GM04504 (cell line): ENCODE data around the gene SLC22A15.

Source experiments
- DNase-seq: peaks from one replicate; pipeline ENCODE4 v3.0.0-alpha.2; 2012; ENCODE audit warnings: low read depth

Gene SLC22A15

GRCh38 chr1:116104667-116105066 lies 128.4 kb downstream of the SLC22A15 start:
- no peak for DNase-seq

GRCh38 chr1:116105996-116106395 lies 129.7 kb downstream of the SLC22A15 start:
- no peak for DNase-seq

DNA sequence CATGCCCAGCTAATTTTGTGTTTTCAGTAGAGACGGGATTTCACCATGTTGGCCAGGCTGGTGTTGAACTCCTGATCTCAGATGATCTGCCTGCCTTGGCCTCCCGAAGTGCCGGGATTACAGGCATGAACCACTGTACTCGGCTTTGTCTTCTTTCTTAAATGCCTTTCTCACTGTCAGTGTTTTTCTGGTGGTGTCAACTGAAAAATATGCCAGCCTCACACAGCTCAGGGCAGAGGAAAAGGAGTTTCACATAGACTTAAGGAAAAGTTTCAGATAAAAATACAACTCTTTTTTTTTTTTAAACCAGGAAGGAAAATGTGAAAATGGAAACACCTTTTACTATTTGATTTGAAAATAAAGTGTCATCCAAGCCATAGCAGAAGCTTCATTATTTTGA lies 130.3 kb downstream of the SLC22A15 start:
- DNase-seq: no peak

- DNase-seq: no peak
These were observed 131.1 kb downstream of the SLC22A15 start for GRCh38 chr1:116107371-116107770.

DNA sequence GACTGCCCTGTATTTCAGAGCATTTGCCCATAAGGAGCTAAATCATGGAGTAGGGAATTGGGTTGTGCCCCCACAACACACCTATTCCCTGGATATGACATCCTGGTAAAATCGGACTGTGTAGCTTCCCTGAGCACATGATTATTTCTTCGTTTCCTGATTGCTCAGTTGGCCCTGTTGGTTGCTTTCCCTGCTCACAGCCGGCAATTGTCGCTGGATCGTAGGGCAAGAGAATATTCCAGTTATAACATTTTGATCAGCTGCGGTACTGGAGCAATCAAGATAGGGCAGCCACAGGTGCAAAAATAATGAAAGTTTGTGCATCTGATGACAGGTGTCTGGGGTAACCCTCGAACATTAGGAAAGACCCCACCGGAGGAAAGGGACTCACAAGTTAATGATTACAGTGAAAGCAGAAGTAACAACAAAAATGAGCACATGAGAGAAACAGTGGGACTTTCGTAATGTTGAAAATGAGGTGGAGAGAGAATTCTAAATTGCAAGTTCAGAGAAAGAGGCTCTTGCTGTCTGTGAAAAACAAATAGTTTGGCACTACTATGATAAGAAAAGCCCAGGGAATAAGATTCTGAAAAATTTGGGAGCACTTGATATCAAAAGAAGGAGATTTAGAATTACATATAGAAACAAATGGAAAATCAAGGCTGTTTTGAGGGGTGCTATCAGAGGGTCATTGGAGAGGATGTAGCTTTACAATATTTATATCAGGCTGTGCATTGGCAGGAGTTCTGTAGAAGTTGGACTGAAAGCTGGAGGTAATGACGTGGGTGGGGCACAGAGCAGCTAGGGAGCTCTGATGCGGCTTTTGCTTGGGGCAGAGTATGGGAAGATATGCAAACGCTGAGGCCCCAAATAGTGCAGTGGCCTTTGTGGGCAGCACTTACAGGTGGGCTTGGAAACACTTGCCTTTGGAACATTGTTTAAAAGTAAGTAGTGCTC lies 134.5 kb downstream of the SLC22A15 start, which contains the start of gene MAB21L3:
Gene MAB21L3, plus strand, starts transcription at position 833 of the 957 bp plus-strand sequence. CDS start 1,217 bp downstream, outside the sequence.
- DNase-seq: no peak

DNA sequence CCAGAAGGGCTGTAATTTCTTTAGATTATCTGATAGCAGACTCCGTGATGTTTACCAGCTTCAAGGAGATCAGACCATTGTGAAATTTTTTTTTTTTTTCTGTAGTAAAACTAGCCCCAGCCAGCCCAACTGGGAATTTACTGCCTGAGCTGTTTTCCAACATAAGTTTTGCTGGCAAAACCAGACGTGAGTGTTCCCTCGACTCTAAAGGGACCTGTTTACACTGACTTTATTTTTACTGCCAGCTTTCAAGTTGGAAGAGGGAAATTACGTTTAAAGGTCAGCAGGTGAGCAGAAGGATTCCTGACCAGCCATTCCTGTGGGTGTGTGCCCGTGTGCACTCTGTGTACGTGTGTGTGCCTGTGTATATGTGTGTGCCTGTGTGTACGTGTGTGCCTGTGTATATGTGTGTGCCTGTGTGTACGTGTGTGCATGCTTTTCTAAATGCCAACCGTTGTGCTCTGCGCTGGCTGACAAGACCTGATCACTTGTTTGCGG lies 135.3 kb downstream of the SLC22A15 start:
- no peak for DNase-seq

DNA sequence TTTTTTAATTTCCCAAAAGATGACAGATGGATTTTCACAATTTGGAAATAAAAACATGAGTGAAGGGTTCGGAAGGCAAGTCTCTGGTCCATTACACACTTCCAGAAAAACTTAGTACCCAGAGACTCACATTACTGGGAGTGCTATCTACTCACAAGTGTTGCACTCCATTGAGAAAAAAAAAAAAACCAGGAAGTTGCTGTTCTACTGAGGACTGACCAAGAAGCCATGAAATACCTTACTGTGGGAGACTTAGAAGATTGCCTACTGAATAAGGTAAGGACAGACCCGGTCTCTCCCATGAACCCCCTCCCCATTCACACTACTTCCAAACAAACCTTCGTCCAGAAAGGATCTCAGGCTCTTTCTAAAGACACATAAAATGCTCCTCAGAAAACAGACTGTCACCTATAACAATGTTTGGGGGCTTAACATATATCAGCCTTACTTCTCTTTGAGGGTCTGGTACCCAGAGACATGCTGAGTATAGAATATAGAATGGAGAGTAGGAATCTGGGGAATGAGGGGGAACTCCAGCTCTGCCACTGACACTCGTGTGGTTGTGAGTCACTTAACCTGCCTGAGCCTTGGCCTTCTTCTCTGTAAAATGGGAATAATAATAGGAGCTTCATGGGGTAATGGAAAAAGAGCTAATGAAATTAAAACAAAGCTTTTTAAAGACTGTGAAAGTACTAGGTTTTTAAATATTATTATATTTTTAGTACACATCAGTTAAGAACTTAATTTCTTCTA lies 136.3 kb downstream of the SLC22A15 start:
- DNase-seq: no peak

DNA sequence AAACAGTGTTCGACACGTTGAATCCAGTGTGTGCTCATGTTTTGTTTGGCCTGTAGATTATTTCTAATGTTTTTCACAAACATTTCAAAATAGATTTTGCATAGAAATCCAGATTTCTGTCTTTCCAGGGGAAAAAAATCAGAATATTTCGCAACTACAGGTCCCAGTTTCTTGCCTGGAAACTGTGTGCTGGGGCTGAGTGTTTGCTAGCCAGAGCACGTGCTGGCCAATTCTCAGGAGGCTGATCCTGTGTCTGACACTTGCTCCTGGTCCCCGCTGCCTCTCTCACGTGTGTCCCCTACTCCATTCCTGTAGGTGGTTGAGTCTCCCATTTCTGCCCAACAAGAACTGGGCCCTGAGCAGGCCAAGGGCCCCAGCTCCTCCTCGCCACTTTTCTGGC lies 137.3 kb downstream of the SLC22A15 start:
- DNase-seq: no peak

- peak; percentile 68 for DNase-seq
These were observed 139.4 kb downstream of the SLC22A15 start for GRCh38 chr1:116115476-116116439.

- no peak for DNase-seq
These were observed 142.2 kb downstream of the SLC22A15 start for GRCh38 chr1:116118471-116118870.
